B cell (primary cell): ENCODE measurements around the gene AKT3. TPM values are rescaled to one million over a fixed set of nuclear protein-coding genes. Genes with fewer than 3 reads are reported as not detected.
"Not testable (repeated sequence)": the region's sequence is repeated elsewhere in the genome, so short reads cannot be mapped to it uniquely, and the experiment has no call there.

Experiments
- ATAC-seq: fragments of 200-7000 bp; cut with Tn5 transposase; one replicate; pipeline ENCODE4 v1.10.0; 2021; ENCODE audit warnings: low read depth, mild to moderate bottlenecking, moderate number of reproducible peaks, moderate library complexity
- CTCF ChIA-PET: fragments of 350-600 bp; sonication (Branson Sonifier 250); formaldehyde crosslinking; loops from one replicate; lab custom pipeline; 2021; ENCODE audit warnings: antibody characterized with exemption, inconsistent platforms; lab: Charles Lee
- POLR2A ChIA-PET: fragments of 350-600 bp; sonication (Branson Sonifier 250); formaldehyde crosslinking; loops from one replicate; lab custom pipeline; 2021; ENCODE audit warnings: antibody characterized with exemption; lab: Charles Lee
- DNase-seq: peaks from one replicate; pipeline ENCODE4 v3.0.0; 2013
- H2AFZ ChIP-seq: 2 replicates; pipeline ENCODE4 v1.6.1; 2012; ENCODE audit warnings: mild to moderate bottlenecking, low read depth, low read length; ENCODE audit not compliant: insufficient read depth, poor library complexity, severe bottlenecking
- H3K27ac ChIP-seq, 2 donors: 1 replicate in 1 of 2; 2 replicates in 1 of 2; pipeline ENCODE4 v1.5.1; 2012 to 2013; ENCODE audit warnings: low read length in 2 of 2, mild to moderate bottlenecking in 2 of 2, moderate library complexity in 1 of 2
- H3K27me3 ChIP-seq, 4 experiments: fragments of 200-600 bp in 1 of 4; sonication (generic) in 1 of 4; replicated peaks in 1 of 4; 1 replicate in 2 of 4; 2 replicates in 2 of 4; pipeline versions ENCODE4 v1.6.1 to v1.7.0; 2013 to 2016; ENCODE audit warnings: low read length in 3 of 4, mild to moderate bottlenecking in 2 of 4, mixed read lengths in 1 of 4, moderate library complexity in 1 of 4; ENCODE audit not compliant: insufficient read depth in 4 of 4, control insufficient read depth in 3 of 4; ENCODE audit errors: control extremely low read depth in 1 of 4
- H3K36me3 ChIP-seq, 2 experiments: replicated peaks in 1 of 2; 1 replicate in 1 of 2; 2 replicates in 1 of 2; pipeline versions ENCODE4 v1.6.1 to v1.7.1; 2013; ENCODE audit warnings: low read length in 1 of 2; ENCODE audit not compliant: insufficient read depth in 2 of 2, control insufficient read depth in 1 of 2; ENCODE audit errors: control extremely low read depth in 1 of 2, extremely low read depth in 1 of 2
- H3K4me1 ChIP-seq, 2 donors: fragments of 200-600 bp in 1 of 2; sonication (generic) in 1 of 2; 1 replicate in 1 of 2; 2 replicates in 1 of 2; pipeline versions ENCODE4 v1.5.1 to v1.6.1; 2013 to 2017; ENCODE audit warnings: low read length in 2 of 2; ENCODE audit not compliant: control insufficient read depth in 2 of 2, insufficient read depth in 2 of 2
- H3K4me2 ChIP-seq: replicated peaks from 2 replicates; pipeline ENCODE3; 2012; ENCODE audit warnings: mild to moderate bottlenecking, low read depth, low read length; ENCODE audit not compliant: poor library complexity, severe bottlenecking
- H3K4me3 ChIP-seq, 5 experiments: fragments of 200-600 bp in 1 of 5; sonication (generic) in 1 of 5; 1 replicate in 3 of 5; 2 replicates in 2 of 5; pipeline versions ENCODE4 v1.5.1 to v1.7.0; 2011 to 2016; ENCODE audit warnings: low read length in 4 of 5, mild to moderate bottlenecking in 4 of 5, low read depth in 2 of 5, control low read depth in 1 of 5, moderate library complexity in 1 of 5; ENCODE audit not compliant: insufficient read depth in 1 of 5; ENCODE audit errors: control extremely low read depth in 1 of 5, extremely low read depth in 1 of 5
- H3K79me2 ChIP-seq: fragments of 200-600 bp; sonication (generic); one replicate; pipeline ENCODE4 v1.6.0; 2016; ENCODE audit warnings: low read length; ENCODE audit not compliant: control insufficient read depth, insufficient read depth
- H3K9ac ChIP-seq: fragments of 200-600 bp; sonication (generic); 2 replicates; pipeline ENCODE4 v1.6.1; 2017; ENCODE audit warnings: mild to moderate bottlenecking, low read length, moderate library complexity
- H3K9me3 ChIP-seq, 3 donors: one replicate each; pipeline versions ENCODE4 v1.6.1 to v1.7.1; 2013; ENCODE audit warnings: low read length in 2 of 3; ENCODE audit not compliant: control insufficient read depth in 2 of 3, insufficient read depth in 1 of 3; ENCODE audit errors: control extremely low read depth in 1 of 3
- H4K20me1 ChIP-seq: 2 replicates; pipeline ENCODE4 v1.6.0; 2012; ENCODE audit warnings: mild to moderate bottlenecking, low read length; ENCODE audit not compliant: insufficient read depth, control insufficient read depth, poor library complexity, severe bottlenecking
- H3K27ac Mint-ChIP-seq: one replicate; pipeline ENCODE4 v1.8.0; 2021; ENCODE audit warnings: mixed read lengths
- H3K27me3 Mint-ChIP-seq: one replicate; pipeline ENCODE4 v1.8.0; 2021; ENCODE audit warnings: mixed read lengths
- H3K4me1 Mint-ChIP-seq: one replicate; pipeline ENCODE4 v1.8.0; 2021; ENCODE audit warnings: mixed read lengths
- H3K4me3 Mint-ChIP-seq: one replicate; pipeline ENCODE4 v1.8.0; 2021; ENCODE audit warnings: mixed read lengths
- H3K9me3 Mint-ChIP-seq: one replicate; pipeline ENCODE4 v1.8.0; 2022; ENCODE audit warnings: mixed read lengths; ENCODE audit not compliant: insufficient read depth
- CTCF ChIP-seq: fragments of 200-600 bp; IDR thresholded peaks from one replicate; pipeline ENCODE4 v1.8.0; 2022; ENCODE audit warnings: antibody characterized with exemption, mild to moderate bottlenecking
- EZH2 ChIP-seq: IDR thresholded peaks from 2 replicates; pipeline ENCODE4 v1.6.1; 2012; ENCODE audit warnings: borderline replicate concordance, low read depth, mild to moderate bottlenecking, moderate library complexity, low read length; ENCODE audit not compliant: insufficient read depth, poor library complexity, severe bottlenecking
- whole genome bisulfite sequencing: methylation state at CpG from one replicate; pipeline ENCODE4 v1.1.5; 2013; ENCODE audit warnings: missing lambda C conversion rate; ENCODE audit not compliant: insufficient coverage; 5-methylcytosine and 5-hydroxymethylcytosine counted together
- intact Hi-C: fragments of 100-400 bp; cut with micrococcal nuclease; formaldehyde crosslinking; loops from one replicate; pipeline ENCODE4 v1.10.0; 2022
- polyA plus RNA-seq: library from polyadenylated mRNA; depleted of rRNA; stranded (reverse); fragments of >200 nt; gene quantifications from 2 replicates; pipeline ENCODE4 v1.2.3, GENCODE V29; 2012
- total RNA-seq, 2 donors: library from RNA; stranded (reverse); fragments of 120-200 nt in 1 of 2; gene quantifications; 1 replicate in 1 of 2; 2 replicates in 1 of 2; pipeline versions ENCODE4 v1.2.3 to v1.2.4, GENCODE V29; 2013 to 2022

Gene AKT3
- total and polyA plus RNA-seq, 2 donors (not counting 1 experiment from before 2014, with no cell fraction given) = 4.4 to 148 TPM

- intact Hi-C loops = no loop called here
- no CpG with 5 or more reads among the region's 1 CpG for WGBS
- no peak for ATAC-seq
Measured at GRCh38 chr1:243663651-243664050, 186.4 kb downstream of the AKT3 start.

GRCh38 chr1:243662169-243662568, 187.9 kb downstream of the AKT3 start:
- H3K4me3 Mint-ChIP-seq, H3K36me3 ChIP-seq, H3K4me2 ChIP-seq, H4K20me1 ChIP-seq, H3K4me3 ChIP-seq, ATAC-seq, H3K9me3 Mint-ChIP-seq, H3K27ac ChIP-seq, H3K9me3 ChIP-seq, H2AFZ ChIP-seq, DNase-seq, H3K4me1 ChIP-seq, H3K9ac ChIP-seq, H3K27ac Mint-ChIP-seq, H3K79me2 ChIP-seq, H3K27me3 Mint-ChIP-seq, CTCF ChIA-PET, intact Hi-C loops, H3K4me1 Mint-ChIP-seq, H3K27me3 ChIP-seq, POLR2A ChIA-PET: not testable (repeated sequence)
- no CpG with 5 or more reads among the region's 1 CpG for WGBS

More at GRCh38 chr1:243663651-243664050, 186.4 kb downstream of the AKT3 start:
- POLR2A ChIA-PET = no interaction called here
- Histone ChIP-seq H3K36me3 (peaks cover 0 to 2% of the 10 kb centered on the region in 2 experiments), H4K20me1 (no peaks in the 10 kb centered on the region), H3K4me1 (no peaks in the 10 kb centered on the region), H3K4me2 (no peak overlapping the region), H3K27ac (no peak overlapping the region), H3K27me3 (no peaks in the 10 kb centered on the region), H3K9ac (no peak overlapping the region), H2AFZ (no peak overlapping the region), H3K79me2 (no peaks in the 10 kb centered on the region), H3K9me3 (no peaks in the 10 kb centered on the region), H3K4me3 (no peak overlapping the region)
- Mint-ChIP-seq H3K4me3 (no peak overlapping the region), H3K27me3 (no peaks in the 10 kb centered on the region), H3K27ac (no peak overlapping the region), H3K9me3 (no peaks in the 10 kb centered on the region), H3K4me1 (peaks cover 3% of the 10 kb centered on the region)
- DNase-seq = no peak
- TF ChIP-seq EZH2 (no peak), CTCF (no peak)
- CTCF ChIA-PET = no interaction called here
